ENCODE data around the gene PIH1D2. TPM values are rescaled to one million over a fixed set of nuclear protein-coding genes. Genes with fewer than 3 reads are reported as not detected.
A peak's percentile ranks its signal among the peaks of the same experiment; 100 is the strongest.

Gene PIH1D2
- total and polyA plus RNA-seq, 9 of the 15 experiments (the other 6 are each of a cell fraction or from before 2014, with no cell fraction given): 1.5 to 5.4 (median 3.0) TPM

GRCh38 chr11:112042161-112042960, 31.5 kb downstream of the PIH1D2 start:
- Histone ChIP-seq H3K4me1 (replicated peaks in 1 of 2; ENCODE audit: control insufficient read depth in 2 of 2, insufficient read depth in 2 of 2, low read length in 2 of 2) (peaks cover 8 to 46% of the 10 kb centered on the region in 2 experiments), H3K36me3 (ENCODE audit: control insufficient read depth, insufficient read depth, low read length) (peaks cover 91% of the 10 kb centered on the region), H3K27me3 (ENCODE audit: control insufficient read depth in 2 of 2, insufficient read depth in 2 of 2, low read length in 2 of 2) (no peaks in the 10 kb centered on the region), H3K9me3 (replicated peaks; ENCODE audit: control insufficient read depth, insufficient read depth, low read depth, low read length) (no peaks in the 10 kb centered on the region), H2AFZ (ENCODE audit: low read depth, low read length) (no peak overlapping the region), H3K4me3 (no peak overlapping the region), H3K4me2 (ENCODE audit: insufficient read depth, low read length) (peak overlapping the region; percentile 28; the same call in 1 of the 2 replicates), H3K9me1 (ENCODE audit: control insufficient read depth, insufficient read depth, low read length) (no peaks in the 10 kb centered on the region), H3K79me2 (ENCODE audit: control insufficient read depth, insufficient read depth, low read length) (peaks cover 50% of the 10 kb centered on the region), H3K27ac (ENCODE audit: extremely low read depth, low read depth, low read length) (peak overlapping the region; percentile 79), H3K9ac (ENCODE audit: insufficient read depth in 1 of 2, low read depth in 2 of 2, low read length in 2 of 2) (peak overlapping the region in 1 of 2 experiments; percentile 27; a peak in 2 of 4 replicates), H4K20me1 (replicated peaks; ENCODE audit: control insufficient read depth, insufficient read depth, low read length) (no peaks in the 10 kb centered on the region; the same call in 1 of the 2 replicates)
- in situ Hi-C loops (cut with MboI) (no loop called here), intact Hi-C loops (cut with micrococcal nuclease) (no loop called here)
- peak; percentile 60 for FAIRE-seq
- CTCF ChIA-PET (ENCODE audit: low intra/inter-chr PET ratio): no interaction called here
- POLR2A ChIA-PET: interaction anchor here (0.7 to 2.2 kb wide), 7 partner anchors 9 to 282 kb away, joined by 3 to 10 read pairs (median 3); partner anchors contain the start of genes SDHD and TIMM8B
- WGBS (ENCODE audit: insufficient coverage, low coverage, missing lambda C conversion rate): 16% methylated on average over 6 of the region's 6 CpGs
- BruUV-seq (replicated peaks): no TSS peak
- peak; percentile 85 for ATAC-seq
- peak; percentile 27 to 70 (median 44) for DNase-seq (ENCODE audit: extremely low read depth in 1 of 4, low spot score in 3 of 4)
- TF ChIP-seq MAFK (IDR thresholded peaks at IDR 0.05; ENCODE audit: low read length) (peak; percentile 43; the same call in 1 of the 2 replicates), JUN (IDR thresholded peaks at IDR 0.05; ENCODE audit: borderline replicate concordance, low read depth, low read length) (peak; percentile 95), JUN (CRISPR knock-in tag; IDR thresholded peaks at IDR 0.05; ENCODE audit: borderline replicate concordance) (no peak), TARDBP (IDR thresholded peaks at IDR 0.05) (no peak), ATF7 (IDR thresholded peaks at IDR 0.05) (no peak), MAFG (tag; conservative IDR thresholded peaks at IDR 0.05) (peak; percentile 50; the same call in 1 of the 2 replicates), CREB1 (IDR thresholded peaks at IDR 0.05) (no peak), CREB1 (CRISPR knock-in tag; IDR thresholded peaks at IDR 0.05) (no peak), JUND (IDR thresholded peaks at IDR 0.05; ENCODE audit: borderline replicate concordance, low read depth, low read length) (peak; percentile 96), JUND (tag; IDR thresholded peaks at IDR 0.05; ENCODE audit: borderline replicate concordance, low read depth, low read length) (peak; percentile 98), TFAM (CRISPR knock-in tag; conservative IDR thresholded peaks at IDR 0.05) (no peak), SMARCC2 (IDR thresholded peaks at IDR 0.05; ENCODE audit: low read depth) (peak; percentile 90), NFRKB (IDR thresholded peaks at IDR 0.05; ENCODE audit: low read depth) (no peak), MAZ (CRISPR knock-in tag; conservative IDR thresholded peaks at IDR 0.05 in 1 of 2, IDR thresholded peaks at IDR 0.05 in 1 of 2) (0 out of 4 replicates have a peak, but pooled peaks of 1 of the 2 experiments have one; percentile 9), ZNF668 (CRISPR knock-in tag; IDR thresholded peaks at IDR 0.05) (no peak), ARID1B (IDR thresholded peaks at IDR 0.05) (peak; percentile 90), ZFPM2 (CRISPR knock-in tag; IDR thresholded peaks at IDR 0.05) (no peak), NFATC3 (IDR thresholded peaks at IDR 0.05) (no peak), E2F1 (CRISPR knock-in tag; IDR thresholded peaks at IDR 0.05) (no peak), NBN (IDR thresholded peaks at IDR 0.05; ENCODE audit: low read depth) (peak; percentile 41; the same call in 1 of the 2 replicates)
